ENCODE measurements around the gene RPL36A. TPM values are rescaled to one million over a fixed set of nuclear protein-coding genes. Genes with fewer than 3 reads are reported as not detected.

The RPL36A gene
- polyA plus RNA-seq, 3 donors from 2014 or later: 753 to 1,251 (median 825) TPM

GRCh38 chrX:101377547-101377946, 13.3 kb upstream of the RPL36A start:
- H3K4me3 Mint-ChIP-seq: no peak overlapping the region
- no peak for DNase-seq
- no peaks in the 10 kb centered on the region for H3K9me3 Mint-ChIP-seq
- H3K4me1 Mint-ChIP-seq: no peaks in the 10 kb centered on the region
- no peak overlapping the region for H3K27ac Mint-ChIP-seq
- peaks cover 0 to 5% (median 0%) of the 10 kb centered on the region in 3 donors for H3K27me3 Mint-ChIP-seq (ENCODE audit: low read depth in 3 of 3)
- H3K36me3 Mint-ChIP-seq: no peaks in the 10 kb centered on the region

GRCh38 chrX:101383679-101384205, 7.1 kb upstream of the RPL36A start:
- Mint-ChIP-seq H3K27me3 (ENCODE audit: low read depth in 3 of 3) (peaks cover 0 to 2% (median 0%) of the 10 kb centered on the region in 3 donors), H3K27ac (peak overlapping the region in 1 of 6 donors; percentile 37), H3K36me3 (no peaks in the 10 kb centered on the region), H3K4me3 (no peak overlapping the region), H3K9me3 (no peaks in the 10 kb centered on the region), H3K4me1 (no peaks in the 10 kb centered on the region)
- no peak for DNase-seq

GRCh38 chrX:101385026-101385684, 5.7 kb upstream of the RPL36A start:
- no peaks in the 10 kb centered on the region for H3K4me1 Mint-ChIP-seq
- DNase-seq: no peak
- H3K27me3 Mint-ChIP-seq (ENCODE audit: low read depth in 3 of 3): peaks cover 0 to 2% (median 0%) of the 10 kb centered on the region in 3 donors
- no peak overlapping the region for H3K4me3 Mint-ChIP-seq
- no peaks in the 10 kb centered on the region for H3K36me3 Mint-ChIP-seq
- no peaks in the 10 kb centered on the region for H3K9me3 Mint-ChIP-seq
- no peak overlapping the region for H3K27ac Mint-ChIP-seq

- Mint-ChIP-seq H3K9me3 (no peaks in the 10 kb centered on the region), H3K27me3 (ENCODE audit: low read depth in 3 of 3) (peaks cover 0 to 2% (median 2%) of the 10 kb centered on the region in 3 donors), H3K4me1 (peaks cover 7% of the 10 kb centered on the region in 2 donors), H3K27ac (no peak within 1 kb of the TSS), H3K36me3 (no peaks in the 10 kb centered on the region), H3K4me3 (peak within 1 kb of the TSS in 1 of 5 donors; percentile 9)
- DNase-seq: no peak
Observed at GRCh38 chrX:101385795-101386541, 4.8 kb upstream of the RPL36A start, which contains the start of gene BTK. BTK (minus strand) TSS chrX:101386191; CDS start chrX:101375284, 10,907 bp downstream.

GRCh38 chrX:101386542-101386885, 4.3 kb upstream of the RPL36A start:
- H3K9me3 Mint-ChIP-seq: no peaks in the 10 kb centered on the region
- peaks cover 13% of the 10 kb centered on the region in 2 donors for H3K4me1 Mint-ChIP-seq
- no peak for DNase-seq
- H3K27me3 Mint-ChIP-seq (ENCODE audit: low read depth in 3 of 3): peaks cover 0 to 2% (median 2%) of the 10 kb centered on the region in 3 donors
- H3K27ac Mint-ChIP-seq: no peak overlapping the region
- H3K4me3 Mint-ChIP-seq: no peak overlapping the region
- no peaks in the 10 kb centered on the region for H3K36me3 Mint-ChIP-seq

GRCh38 chrX:101388604-101389003, 2.2 kb upstream of the RPL36A start:
- Mint-ChIP-seq H3K4me1 (peaks cover 18 to 24% of the 10 kb centered on the region in 2 donors), H3K4me3 (no peak overlapping the region), H3K27me3 (ENCODE audit: low read depth in 3 of 3) (peaks cover 0 to 4% (median 2%) of the 10 kb centered on the region in 3 donors), H3K36me3 (peaks cover 0 to 4% (median 0%) of the 10 kb centered on the region in 3 donors), H3K27ac (no peak overlapping the region), H3K9me3 (no peaks in the 10 kb centered on the region)
- no peak for DNase-seq

GRCh38 chrX:101391831-101392230, 1.0 kb downstream of the RPL36A start:
- peaks cover 0 to 4% (median 2%) of the 10 kb centered on the region in 3 donors for H3K27me3 Mint-ChIP-seq (ENCODE audit: low read depth in 3 of 3)
- no peaks in the 10 kb centered on the region for H3K9me3 Mint-ChIP-seq
- peaks cover 0 to 4% (median 0%) of the 10 kb centered on the region in 3 donors for H3K36me3 Mint-ChIP-seq
- H3K27ac Mint-ChIP-seq: peak overlapping the region; percentile 91 to 97 (median 95)
- H3K4me1 Mint-ChIP-seq: peaks cover 18 to 24% of the 10 kb centered on the region in 2 donors
- peak overlapping the region; percentile 94 to 97 (median 96) for H3K4me3 Mint-ChIP-seq
- DNase-seq: no peak

GRCh38 chrX:101393530-101394305, 2.9 kb downstream of the RPL36A start:
- Mint-ChIP-seq H3K4me1 (peaks cover 18 to 24% of the 10 kb centered on the region in 2 donors), H3K27me3 (ENCODE audit: low read depth in 3 of 3) (peaks cover 0 to 2% (median 2%) of the 10 kb centered on the region in 3 donors), H3K9me3 (no peaks in the 10 kb centered on the region), H3K4me3 (no peak overlapping the region), H3K27ac (peak overlapping the region in 2 of 6 donors; percentile 64), H3K36me3 (peaks cover 0 to 4% (median 0%) of the 10 kb centered on the region in 3 donors)
- DNase-seq: no peak

- no peaks in the 10 kb centered on the region for H3K9me3 Mint-ChIP-seq
- DNase-seq: no peak
- peaks cover 0 to 4% (median 0%) of the 10 kb centered on the region in 3 donors for H3K36me3 Mint-ChIP-seq
- H3K4me3 Mint-ChIP-seq: no peak overlapping the region
- H3K4me1 Mint-ChIP-seq: peaks cover 18 to 24% of the 10 kb centered on the region in 2 donors
- H3K27me3 Mint-ChIP-seq (ENCODE audit: low read depth in 3 of 3): peaks cover 0 to 2% (median 2%) of the 10 kb centered on the region in 3 donors
- peak overlapping the region in 2 of 6 donors; percentile 40 to 41 for H3K27ac Mint-ChIP-seq
Observed at GRCh38 chrX:101394372-101394771, 3.6 kb downstream of the RPL36A start.

GRCh38 chrX:101395789-101396188, 5.0 kb downstream of the RPL36A start:
- peaks cover 0 to 2% (median 2%) of the 10 kb centered on the region in 3 donors for H3K27me3 Mint-ChIP-seq (ENCODE audit: low read depth in 3 of 3)
- H3K36me3 Mint-ChIP-seq: peaks cover 0 to 4% (median 4%) of the 10 kb centered on the region in 3 donors
- H3K27ac Mint-ChIP-seq: peak overlapping the region in 2 of 6 donors; percentile 3 to 5
- H3K4me3 Mint-ChIP-seq: no peak overlapping the region
- peaks cover 13 to 19% of the 10 kb centered on the region in 2 donors for H3K4me1 Mint-ChIP-seq
- DNase-seq: no peak
- H3K9me3 Mint-ChIP-seq: no peaks in the 10 kb centered on the region

- Mint-ChIP-seq H3K4me1 (no peaks in the 10 kb centered on the region), H3K27me3 (ENCODE audit: low read depth in 3 of 3) (peaks cover 0 to 7% (median 1%) of the 10 kb centered on the region in 3 donors), H3K4me3 (no peak overlapping the region), H3K27ac (no peak overlapping the region), H3K36me3 (peaks cover 0 to 9% (median 0%) of the 10 kb centered on the region in 3 donors), H3K9me3 (no peaks in the 10 kb centered on the region)
- DNase-seq: no peak
Observed at GRCh38 chrX:101397779-101398178, 7.0 kb downstream of the RPL36A start.

GRCh38 chrX:101398694-101399093, 7.9 kb downstream of the RPL36A start:
- no peak overlapping the region for H3K4me3 Mint-ChIP-seq
- H3K9me3 Mint-ChIP-seq: no peaks in the 10 kb centered on the region
- no peak overlapping the region for H3K27ac Mint-ChIP-seq
- H3K36me3 Mint-ChIP-seq: peaks cover 0 to 9% (median 0%) of the 10 kb centered on the region in 3 donors
- no peak for DNase-seq
- H3K27me3 Mint-ChIP-seq (ENCODE audit: low read depth in 3 of 3): peaks cover 0 to 5% (median 1%) of the 10 kb centered on the region in 3 donors
- H3K4me1 Mint-ChIP-seq: no peaks in the 10 kb centered on the region

- Mint-ChIP-seq H3K4me1 (no peaks in the 10 kb centered on the region), H3K27ac (no peak overlapping the region), H3K4me3 (no peak overlapping the region), H3K9me3 (no peaks in the 10 kb centered on the region), H3K36me3 (peaks cover 0 to 9% (median 0%) of the 10 kb centered on the region in 3 donors), H3K27me3 (ENCODE audit: low read depth in 3 of 3) (peaks cover 0 to 5% (median 2%) of the 10 kb centered on the region in 3 donors)
- DNase-seq: no peak
Observed at GRCh38 chrX:101399825-101400224, 9.0 kb downstream of the RPL36A start.
